GM12874 (cell line): ENCODE measurements around the gene GPR142.

ENCODE experiments used
- TF ChIP-seq, protein P1 (sequence below): IDR thresholded peaks from 2 replicates; pipeline ENCODE4 v1.5.1; 2011; ENCODE audit warnings: low read depth, mild to moderate bottlenecking, control low read depth, low read length, moderate library complexity; ENCODE audit not compliant: insufficient read depth

Gene GPR142

GRCh38 chr17:74394977-74395376 is 27.7 kb downstream of the GPR142 start:
- TF ChIP-seq, protein P1, sequence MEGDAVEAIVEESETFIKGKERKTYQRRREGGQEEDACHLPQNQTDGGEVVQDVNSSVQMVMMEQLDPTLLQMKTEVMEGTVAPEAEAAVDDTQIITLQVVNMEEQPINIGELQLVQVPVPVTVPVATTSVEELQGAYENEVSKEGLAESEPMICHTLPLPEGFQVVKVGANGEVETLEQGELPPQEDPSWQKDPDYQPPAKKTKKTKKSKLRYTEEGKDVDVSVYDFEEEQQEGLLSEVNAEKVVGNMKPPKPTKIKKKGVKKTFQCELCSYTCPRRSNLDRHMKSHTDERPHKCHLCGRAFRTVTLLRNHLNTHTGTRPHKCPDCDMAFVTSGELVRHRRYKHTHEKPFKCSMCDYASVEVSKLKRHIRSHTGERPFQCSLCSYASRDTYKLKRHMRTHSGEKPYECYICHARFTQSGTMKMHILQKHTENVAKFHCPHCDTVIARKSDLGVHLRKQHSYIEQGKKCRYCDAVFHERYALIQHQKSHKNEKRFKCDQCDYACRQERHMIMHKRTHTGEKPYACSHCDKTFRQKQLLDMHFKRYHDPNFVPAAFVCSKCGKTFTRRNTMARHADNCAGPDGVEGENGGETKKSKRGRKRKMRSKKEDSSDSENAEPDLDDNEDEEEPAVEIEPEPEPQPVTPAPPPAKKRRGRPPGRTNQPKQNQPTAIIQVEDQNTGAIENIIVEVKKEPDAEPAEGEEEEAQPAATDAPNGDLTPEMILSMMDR: no peak

- TF ChIP-seq, protein P1: no peak
Measured at GRCh38 chr17:74396567-74396966, 29.3 kb downstream of the GPR142 start.

GRCh38 chr17:74402048-74402447 is 34.7 kb downstream of the GPR142 start:
- TF ChIP-seq, protein P1: no peak

GRCh38 chr17:74403512-74404137 is 36.3 kb downstream of the GPR142 start:
- TF ChIP-seq, protein P1: no peak

- TF ChIP-seq, protein P1: no peak
Measured at GRCh38 chr17:74404218-74404617, 36.9 kb downstream of the GPR142 start.

GRCh38 chr17:74404789-74405188 is 37.5 kb downstream of the GPR142 start:
- TF ChIP-seq, protein P1: no peak

DNA sequence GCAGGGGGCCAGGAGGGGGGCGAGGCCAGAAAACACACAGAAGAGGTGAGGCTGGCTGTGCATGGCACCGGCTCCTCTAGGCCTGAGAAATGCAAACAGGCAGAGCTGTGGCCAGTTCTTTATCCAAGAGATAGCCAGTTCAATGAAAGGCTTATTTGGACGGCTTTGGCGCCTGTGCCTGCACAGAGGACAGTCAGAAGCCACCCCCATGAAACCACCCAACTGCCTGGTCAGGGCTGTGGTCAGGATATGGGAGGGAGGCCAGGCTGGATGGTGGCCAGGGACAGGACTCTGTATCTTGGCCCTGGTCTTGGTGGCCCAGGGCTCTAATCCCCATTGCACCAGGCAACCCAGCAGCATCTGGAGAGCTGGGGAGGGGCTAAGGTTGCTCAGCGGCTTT is 40.1 kb downstream of the GPR142 start:
- TF ChIP-seq, protein P1: no peak
